GM10248 (cell line): ENCODE data around the gene VAMP4.

Experiments
- CTCF ChIA-PET: fragments of 300-600 bp; sonication (Branson Sonifier 250); formaldehyde crosslinking; extraction: SDS; loops from one replicate; lab custom pipeline; 2021; ENCODE audit warnings: antibody characterized with exemption; lab: Yijun Ruan, JAX
- POLR2A ChIA-PET: fragments of 350-650 bp; sonication (Branson Sonifier 250); formaldehyde crosslinking; extraction: SDS; loops from one replicate; lab custom pipeline; 2020; ENCODE audit warnings: antibody characterized with exemption; lab: Yijun Ruan, JAX
- DNase-seq: peaks from one replicate; pipeline ENCODE4 v3.0.0; 2012; ENCODE audit errors: extremely low spot score
- TF ChIP-seq, protein P1 (sequence below): IDR thresholded peaks from 2 replicates; pipeline ENCODE4 v1.5.1; 2012; ENCODE audit warnings: mild to moderate bottlenecking, low read depth; ENCODE audit errors: extremely low read depth, missing control alignments, control extremely low read depth

VAMP4 gene

DNA sequence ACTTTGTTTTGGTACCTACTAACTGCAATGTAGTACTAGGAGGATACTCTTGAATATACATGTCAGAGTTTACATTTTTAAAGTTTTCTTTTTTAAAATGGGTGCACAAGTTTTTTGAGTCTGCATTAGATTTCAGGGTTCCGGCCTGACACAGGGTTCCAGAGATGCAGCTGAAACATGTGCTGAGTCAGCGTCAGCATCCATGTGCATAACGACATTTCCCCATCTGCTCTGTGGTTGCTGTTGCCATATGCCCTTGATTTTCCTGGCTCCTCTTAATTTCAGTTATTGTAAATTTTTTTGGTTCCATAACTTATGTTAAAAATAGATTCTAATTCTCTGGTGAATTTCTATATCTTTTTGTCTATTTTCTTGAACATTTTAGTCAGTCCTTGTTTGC is 27.3 kb upstream of the VAMP4 start:
- POLR2A ChIA-PET: no interaction called here
- CTCF ChIA-PET: no interaction called here
- TF ChIP-seq, protein P1, sequence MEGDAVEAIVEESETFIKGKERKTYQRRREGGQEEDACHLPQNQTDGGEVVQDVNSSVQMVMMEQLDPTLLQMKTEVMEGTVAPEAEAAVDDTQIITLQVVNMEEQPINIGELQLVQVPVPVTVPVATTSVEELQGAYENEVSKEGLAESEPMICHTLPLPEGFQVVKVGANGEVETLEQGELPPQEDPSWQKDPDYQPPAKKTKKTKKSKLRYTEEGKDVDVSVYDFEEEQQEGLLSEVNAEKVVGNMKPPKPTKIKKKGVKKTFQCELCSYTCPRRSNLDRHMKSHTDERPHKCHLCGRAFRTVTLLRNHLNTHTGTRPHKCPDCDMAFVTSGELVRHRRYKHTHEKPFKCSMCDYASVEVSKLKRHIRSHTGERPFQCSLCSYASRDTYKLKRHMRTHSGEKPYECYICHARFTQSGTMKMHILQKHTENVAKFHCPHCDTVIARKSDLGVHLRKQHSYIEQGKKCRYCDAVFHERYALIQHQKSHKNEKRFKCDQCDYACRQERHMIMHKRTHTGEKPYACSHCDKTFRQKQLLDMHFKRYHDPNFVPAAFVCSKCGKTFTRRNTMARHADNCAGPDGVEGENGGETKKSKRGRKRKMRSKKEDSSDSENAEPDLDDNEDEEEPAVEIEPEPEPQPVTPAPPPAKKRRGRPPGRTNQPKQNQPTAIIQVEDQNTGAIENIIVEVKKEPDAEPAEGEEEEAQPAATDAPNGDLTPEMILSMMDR: no peak
- no peak for DNase-seq

DNA sequence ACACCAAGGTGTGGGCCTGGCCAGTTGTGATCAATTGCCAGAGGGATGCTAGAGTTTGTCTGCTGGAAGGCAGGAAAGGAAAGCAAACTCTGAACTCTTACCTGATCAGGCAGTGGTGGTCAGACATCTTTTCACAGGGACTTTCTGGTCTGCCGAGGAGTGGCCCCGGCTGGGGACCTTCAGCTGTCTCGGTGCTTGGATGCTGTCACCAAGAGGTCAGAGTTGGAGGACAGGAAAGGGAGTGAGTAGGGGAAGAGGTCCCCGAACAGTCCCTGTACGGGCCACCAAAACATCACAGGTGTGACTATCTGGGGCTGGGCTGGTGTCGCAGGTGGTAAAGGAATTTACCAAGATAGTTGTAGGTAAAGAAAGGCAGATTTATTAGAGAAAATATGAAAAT is 21.9 kb upstream of the VAMP4 start:
- no peak for DNase-seq
- ChIA-PET POLR2A (no interaction called here), CTCF (no interaction called here)
- TF ChIP-seq, protein P1: no peak

- ChIA-PET POLR2A (no interaction called here), CTCF (interaction anchor here (0.7 to 1.7 kb wide), 2 partner anchors 12 to 39 kb away, joined by 4 to 6 read pairs; no protein-coding TSS in a partner anchor)
- DNase-seq: no peak
- TF ChIP-seq, protein P1: no peak
Observed at GRCh38 chr1:171762143-171762563, 20.3 kb upstream of the VAMP4 start.

DNA sequence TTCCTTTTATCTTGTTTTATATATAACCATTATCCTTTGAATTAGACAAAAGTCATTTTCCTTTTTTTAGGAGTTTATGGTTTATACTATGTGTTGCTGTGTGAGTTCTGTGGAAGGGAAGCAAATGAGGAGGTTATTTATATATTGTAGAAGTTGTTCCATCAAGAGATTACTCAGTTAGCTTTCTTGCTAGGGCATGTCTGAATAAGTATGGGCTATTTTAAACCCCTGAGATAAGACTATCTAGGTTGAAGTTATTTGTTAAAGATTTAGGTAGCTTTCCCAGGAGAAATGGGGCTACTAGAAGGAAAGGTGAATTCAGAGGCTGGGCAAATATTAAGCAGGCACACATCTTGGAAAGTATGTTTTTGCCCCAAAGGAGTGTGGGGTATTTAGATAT is 16.1 kb upstream of the VAMP4 start:
- CTCF ChIA-PET: no interaction called here
- no peak for DNase-seq
- POLR2A ChIA-PET: no interaction called here
- TF ChIP-seq, protein P1: no peak

DNA sequence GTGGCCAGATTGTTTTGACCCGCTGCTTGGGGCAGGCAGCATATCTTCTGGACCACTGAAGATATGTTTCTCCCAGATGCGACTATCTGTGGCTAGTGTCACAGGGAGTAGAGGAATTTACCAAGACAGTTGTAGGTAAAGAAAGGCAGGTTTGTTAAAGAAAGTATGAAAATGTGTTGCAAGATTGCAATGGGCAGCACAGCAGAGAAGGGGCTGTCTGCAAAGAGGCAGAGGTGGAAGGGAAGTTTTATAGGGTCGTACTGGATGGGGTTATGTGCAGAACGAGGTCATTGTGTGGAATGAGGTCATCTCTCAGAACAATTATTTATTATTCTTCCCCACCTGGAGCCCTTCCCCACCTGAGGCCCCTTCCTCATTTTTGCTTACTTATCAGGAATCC is 15.0 kb upstream of the VAMP4 start:
- POLR2A ChIA-PET: no interaction called here
- TF ChIP-seq, protein P1: no peak
- no peak for DNase-seq
- CTCF ChIA-PET: interaction anchor here (1.4 to 3.8 kb wide), 2 partner anchors 9 to 14 kb away, joined by 4 to 18 read pairs; partner anchors contain the start of gene VAMP4

GRCh38 chr1:171754971-171755370 is 13.1 kb upstream of the VAMP4 start:
- CTCF ChIA-PET: interaction anchor here (3.8 kb wide), 1 partner anchor 12 kb away, joined by 18 read pairs; the partner anchor contains the start of gene VAMP4
- TF ChIP-seq, protein P1: no peak
- DNase-seq: no peak
- POLR2A ChIA-PET: no interaction called here

- CTCF ChIA-PET: interaction anchor here (3.8 kb wide), 1 partner anchor 11 kb away, joined by 18 read pairs; the partner anchor contains the start of gene VAMP4
- DNase-seq: no peak
Observed at GRCh38 chr1:171754353-171754705, 12.5 kb upstream of the VAMP4 start.

More at GRCh38 chr1:171754353-171754705, 12.5 kb upstream of the VAMP4 start:
- TF ChIP-seq, protein P1: no peak
- POLR2A ChIA-PET: no interaction called here
